Gastroesophageal sphincter (tissue), 3 donors: ENCODE measurements around the gene ODC1.
A peak's percentile ranks its signal among the peaks of the same experiment; 100 is the strongest.

ENCODE experiments used
- CTCF ChIP-seq, 4 experiments: fragments of 200-600 bp in 2 of 4; fragments of 450-650 bp in 2 of 4; sonication (generic) in 1 of 4; IDR thresholded peaks; one replicate each; pipeline ENCODE4 v1.5.1; 2017 to 2019; ENCODE audit warnings: antibody characterized with exemption in 4 of 4, mild to moderate bottlenecking in 2 of 4, moderate library complexity in 2 of 4
- EP300 ChIP-seq: sonication (generic); formaldehyde crosslinking; IDR thresholded peaks from one replicate; pipeline ENCODE4 v1.6.1; 2017; ENCODE audit warnings: antibody characterized with exemption, mild to moderate bottlenecking
- POLR2A ChIP-seq, 2 donors: fragments of 450-650 bp; IDR thresholded peaks; one replicate each; pipeline ENCODE4 v1.6.1; 2017; ENCODE audit warnings: antibody characterized with exemption in 2 of 2, mild to moderate bottlenecking in 2 of 2, moderate library complexity in 1 of 2
- POLR2AphosphoS5 ChIP-seq: sonication (generic); formaldehyde crosslinking; IDR thresholded peaks from one replicate; pipeline ENCODE4 v1.6.1; 2017; ENCODE audit warnings: antibody characterized with exemption

- TF ChIP-seq POLR2A (IDR thresholded peaks at IDR 0.05) (no peak), EP300 (no peak), CTCF (IDR thresholded peaks at IDR 0.05) (no peak), POLR2AphosphoS5 (peak; percentile 60)
These were observed 9.9 kb upstream of the ODC1 start for GRCh38 chr2:10457846-10458598.
